GM19468 (cell line): ENCODE measurements around the gene PRXL2B.
"Not testable (repeated sequence)": the region's sequence is repeated elsewhere in the genome, so short reads cannot be mapped to it uniquely, and the experiment has no call there.

Experiments used
- ATAC-seq: cut with Tn5 transposase; IDR thresholded peaks from one replicate; pipeline ENCODE4 v1.9.1; 2021; ENCODE audit warnings: mild to moderate bottlenecking, moderate library complexity, moderate number of reproducible peaks; ENCODE audit not compliant: unreplicated experiment; ENCODE audit errors: extremely low read depth

The PRXL2B gene

DNA sequence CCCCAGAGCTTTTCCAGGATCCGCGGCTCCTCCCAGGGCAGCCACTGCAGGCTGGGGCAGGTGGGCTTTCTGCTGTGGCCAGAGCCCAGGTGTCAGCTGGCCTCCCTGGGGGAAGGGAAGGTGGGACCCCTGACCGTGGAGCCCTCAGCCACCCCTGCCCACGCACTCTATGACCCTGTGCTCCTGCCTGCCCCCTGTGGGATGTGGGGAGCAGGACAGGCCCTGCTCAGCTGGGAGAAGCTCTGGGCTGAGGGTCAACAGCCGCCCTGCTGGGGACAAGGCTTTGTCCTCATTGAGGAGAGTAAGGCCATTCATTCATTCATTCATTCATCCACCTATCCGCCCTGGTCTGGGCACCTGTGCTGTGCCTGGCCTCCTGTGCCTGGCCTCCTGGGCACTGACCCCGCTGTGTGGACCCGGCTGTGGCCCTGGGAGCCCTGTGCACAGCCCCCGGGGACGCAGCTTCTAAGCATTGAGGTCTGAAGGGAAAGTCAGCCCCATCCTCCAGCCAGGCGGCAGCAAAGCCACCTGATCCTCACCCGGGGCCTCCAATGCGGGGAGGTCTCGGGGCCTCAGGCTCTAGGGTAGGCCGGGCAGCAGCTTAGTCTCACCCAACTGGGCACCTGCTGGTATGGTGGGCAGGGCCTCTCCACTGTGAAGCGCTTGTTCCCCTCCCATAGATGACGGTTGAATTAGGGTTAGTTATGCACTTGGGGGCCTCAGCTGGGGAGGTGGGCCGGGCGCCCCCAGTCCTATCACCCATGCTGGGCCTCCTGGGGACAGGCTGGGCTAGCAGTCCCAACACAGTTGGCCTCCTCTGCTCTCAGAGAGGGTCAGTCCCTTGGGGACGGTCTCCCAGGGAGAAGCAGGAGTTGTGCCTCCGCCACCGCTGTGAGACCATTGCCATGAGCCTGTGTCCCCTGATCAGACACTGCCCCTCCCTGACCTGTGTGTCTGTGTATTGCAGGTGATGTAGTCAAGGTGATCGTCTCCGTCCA is 24.4 kb upstream of the PRXL2B start:
- ATAC-seq: no peak

DNA sequence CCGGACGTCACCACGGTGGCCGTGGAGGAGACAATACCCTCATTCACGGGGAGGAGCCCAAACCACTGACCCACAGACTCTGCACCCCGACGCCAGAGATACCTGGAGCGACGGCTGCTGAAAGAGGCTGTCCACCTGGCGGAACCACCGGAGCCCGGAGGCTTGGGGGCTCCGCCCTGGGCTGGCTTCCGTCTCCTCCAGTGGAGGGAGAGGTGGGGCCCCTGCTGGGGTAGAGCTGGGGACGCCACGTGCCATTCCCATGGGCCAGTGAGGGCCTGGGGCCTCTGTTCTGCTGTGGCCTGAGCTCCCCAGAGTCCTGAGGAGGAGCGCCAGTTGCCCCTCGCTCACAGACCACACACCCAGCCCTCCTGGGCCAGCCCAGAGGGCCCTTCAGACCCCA is 23.4 kb upstream of the PRXL2B start:
- no peak for ATAC-seq

- no peak for ATAC-seq
These were observed 22.4 kb upstream of the PRXL2B start for GRCh38 chr1:2564006-2564814.

DNA sequence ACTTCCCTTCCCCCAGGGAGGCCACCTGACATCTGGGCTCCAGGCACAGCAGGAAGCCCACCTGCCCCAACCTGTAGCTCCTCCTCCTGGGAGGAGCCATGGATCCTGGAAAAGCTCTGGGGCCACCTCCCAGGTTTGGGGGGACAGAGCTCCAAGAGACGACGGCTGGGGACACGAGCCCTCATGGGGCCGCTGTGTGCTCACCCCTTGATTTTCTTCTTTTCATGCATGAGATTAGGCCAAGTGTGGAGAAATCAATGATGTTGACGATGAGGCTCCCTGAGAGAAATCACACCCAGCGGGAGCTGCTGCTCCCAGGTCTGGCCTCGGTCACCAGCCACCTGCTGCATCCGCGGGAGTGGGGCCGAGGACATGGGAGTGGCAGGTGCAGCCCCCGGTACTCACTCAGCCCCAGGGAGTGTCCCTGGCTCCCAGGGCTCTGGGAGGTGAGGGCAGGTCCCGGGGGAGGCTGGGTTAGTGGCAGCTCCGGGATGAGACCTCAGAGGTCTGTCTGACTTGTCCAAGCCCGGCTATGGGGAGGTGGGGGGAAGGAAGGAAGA is 21.7 kb upstream of the PRXL2B start:
- no peak for ATAC-seq

DNA sequence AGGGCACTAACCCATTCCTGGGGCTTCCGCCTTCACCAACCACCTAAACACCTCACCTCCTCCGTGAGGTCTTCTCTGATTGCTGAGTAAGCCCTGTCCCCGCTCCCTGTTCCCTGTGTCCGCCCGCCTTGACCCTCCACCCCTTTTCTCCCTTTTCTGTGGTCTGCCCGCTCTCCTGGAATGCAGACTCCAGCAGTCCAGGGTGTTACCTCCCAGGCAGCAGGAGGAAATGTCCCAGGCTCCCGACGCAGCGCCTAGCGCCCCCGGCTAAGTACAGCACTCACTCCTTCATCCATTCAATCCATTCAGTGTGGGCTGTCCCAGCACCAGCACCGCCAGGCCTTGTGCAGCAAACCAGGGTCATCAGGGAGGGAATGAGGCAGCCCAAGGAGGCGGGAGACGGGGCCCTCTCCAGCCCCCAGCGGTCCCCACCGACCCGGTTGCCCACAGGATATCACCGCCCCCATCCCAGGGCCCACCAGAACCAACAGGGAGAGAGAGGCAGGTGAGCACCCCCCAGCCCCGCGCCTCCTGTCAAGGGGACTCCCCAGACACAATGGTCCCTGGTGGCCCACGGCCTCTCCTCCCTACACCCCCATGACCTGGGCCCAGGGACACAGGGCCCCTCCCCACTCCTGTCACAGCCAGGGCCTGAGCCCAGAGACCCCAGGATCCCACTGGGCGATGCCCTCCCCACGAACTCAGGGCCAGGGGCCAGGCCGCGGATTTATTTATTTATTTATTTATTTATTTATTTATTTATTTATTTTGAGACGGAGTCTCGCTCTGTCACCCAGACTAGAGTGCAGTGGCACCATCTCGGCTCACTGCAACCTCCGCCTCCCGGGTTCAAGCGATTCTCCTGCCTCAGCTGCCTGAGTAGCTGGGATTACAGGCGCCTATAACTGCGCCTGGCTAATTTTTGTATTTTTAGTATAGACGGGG is 20.2 kb upstream of the PRXL2B start:
- no peak for ATAC-seq

DNA sequence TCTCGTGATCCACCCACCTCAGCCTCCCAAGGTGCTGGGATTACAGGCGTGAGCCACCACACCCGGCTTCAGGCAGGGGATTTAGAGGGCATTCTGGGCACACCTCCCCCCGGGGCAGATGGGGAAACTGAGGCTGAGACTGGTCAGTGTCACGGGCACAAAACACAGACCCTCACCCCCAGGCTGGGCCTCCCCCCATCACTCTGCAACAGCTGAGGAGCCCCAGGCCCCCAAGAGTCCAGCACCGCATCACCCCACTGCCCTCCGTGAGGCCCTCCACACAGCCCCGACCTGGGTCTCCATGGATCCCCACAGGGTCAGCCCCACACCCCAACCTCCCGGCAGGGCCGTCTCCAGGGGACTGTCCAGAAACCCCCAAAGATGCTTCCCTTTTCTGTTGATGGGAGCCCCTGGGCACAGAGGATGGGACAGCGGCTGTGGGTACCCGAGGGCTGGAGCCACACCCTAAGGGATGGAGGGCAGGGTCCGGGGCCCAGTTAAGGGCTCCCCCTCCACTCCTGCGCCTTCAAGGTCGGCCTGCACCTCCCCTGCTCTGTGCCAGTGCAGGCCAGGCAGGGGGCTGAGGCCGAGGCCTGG is 19.4 kb upstream of the PRXL2B start:
- ATAC-seq: no peak

DNA sequence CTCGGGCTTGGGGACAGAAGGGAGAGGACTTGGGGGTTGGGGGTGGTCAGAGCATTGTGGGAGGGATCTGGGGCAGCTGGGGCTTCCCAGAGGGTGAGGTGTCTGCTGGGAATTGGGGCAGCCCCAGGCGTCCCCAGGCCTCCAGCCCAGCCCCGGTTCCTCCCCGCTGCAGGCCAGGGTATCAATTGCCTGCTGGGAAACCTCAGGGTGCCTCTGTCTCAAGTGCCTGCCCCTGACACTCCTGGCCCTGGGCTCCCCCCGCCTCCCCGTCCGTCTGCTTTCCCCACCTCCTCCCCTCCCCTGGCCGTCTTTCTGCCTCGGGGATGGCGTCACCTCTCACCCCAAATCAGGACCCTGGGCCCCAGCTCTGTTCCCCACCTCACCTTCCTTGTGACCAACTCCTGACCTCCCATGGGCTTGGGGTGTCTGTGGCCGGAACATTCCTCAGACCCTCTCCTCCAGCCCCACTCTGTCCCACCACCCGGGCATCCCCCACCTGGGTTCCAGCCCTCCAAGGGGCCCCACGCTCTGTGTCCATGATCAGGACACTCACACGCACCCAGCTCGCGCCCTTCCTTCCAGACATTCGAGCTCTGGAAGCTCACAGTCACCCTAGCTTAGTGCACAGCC is 18.3 kb upstream of the PRXL2B start:
- ATAC-seq: not testable (repeated sequence)

DNA sequence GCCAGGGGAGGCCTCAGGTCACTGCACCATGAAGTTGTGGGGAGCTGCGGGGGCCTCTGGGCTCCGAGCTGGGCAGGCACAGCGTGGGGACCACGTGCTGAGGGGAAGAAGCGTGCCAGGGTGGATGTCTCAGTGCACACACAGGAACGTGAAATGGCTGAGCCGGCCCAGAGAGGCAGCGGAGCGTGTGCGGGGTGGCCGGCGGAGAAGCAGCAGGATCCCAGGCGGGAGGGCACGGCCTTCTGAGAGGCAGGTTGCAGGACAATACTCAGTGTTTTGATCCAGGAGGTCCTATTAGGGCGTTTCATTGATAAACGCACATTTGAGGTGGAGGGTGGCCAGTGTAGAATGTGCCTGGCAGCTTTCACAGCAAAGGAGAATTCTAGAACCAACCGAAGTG is 17.5 kb upstream of the PRXL2B start:
- ATAC-seq: no peak

DNA sequence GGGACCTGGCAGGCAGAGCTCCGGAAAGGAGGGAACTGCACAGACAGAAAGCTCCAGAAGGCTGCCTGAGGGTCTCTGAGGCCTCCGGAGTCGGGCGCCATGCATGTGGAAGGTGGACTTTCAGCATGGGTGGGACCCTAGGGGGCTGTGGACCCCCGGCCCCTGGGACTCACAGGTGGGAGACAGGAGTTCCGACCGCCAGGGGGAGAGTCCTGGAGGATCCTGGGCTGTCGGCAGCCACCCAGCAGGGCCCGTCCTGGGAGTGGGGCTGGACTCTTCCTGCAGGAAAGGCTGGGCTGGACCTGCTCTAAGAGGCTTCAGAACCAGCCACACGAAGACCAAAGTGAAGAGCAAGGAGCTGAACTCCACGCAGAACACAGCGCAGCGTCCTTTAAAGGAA is 16.9 kb upstream of the PRXL2B start:
- ATAC-seq: not testable (repeated sequence)

- no peak for ATAC-seq
These were observed 16.2 kb upstream of the PRXL2B start for GRCh38 chr1:2570332-2570731.

- no peak for ATAC-seq
These were observed 15.2 kb upstream of the PRXL2B start for GRCh38 chr1:2571348-2571747.

GRCh38 chr1:2573250-2573920 is 13.2 kb upstream of the PRXL2B start:
- no peak for ATAC-seq

DNA sequence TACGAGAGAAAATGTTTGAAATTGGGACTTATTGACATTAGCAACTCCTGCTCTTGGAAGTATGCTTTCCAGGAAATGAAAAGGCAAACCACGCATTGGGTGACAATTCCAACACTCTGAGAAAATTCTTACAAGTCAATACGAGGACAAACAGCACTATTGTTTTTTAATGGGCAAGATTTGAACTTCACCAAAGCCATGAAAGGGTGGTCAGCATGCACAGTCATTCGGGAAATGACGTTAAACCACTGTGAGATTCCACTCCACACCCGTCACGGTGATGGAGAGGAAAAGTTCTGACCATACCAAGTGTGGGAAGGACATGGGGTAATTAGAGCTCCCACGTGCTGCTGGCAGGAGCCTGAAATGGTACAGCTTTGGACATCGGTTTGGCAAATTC is 12.2 kb upstream of the PRXL2B start:
- ATAC-seq: no peak

GRCh38 chr1:2575801-2576663 is 10.5 kb upstream of the PRXL2B start:
- no peak for ATAC-seq

- ATAC-seq: not testable (repeated sequence)
These were observed 9.0 kb upstream of the PRXL2B start for GRCh38 chr1:2577565-2578075.

- ATAC-seq: no peak
These were observed 7.8 kb upstream of the PRXL2B start for GRCh38 chr1:2578758-2579118.

DNA sequence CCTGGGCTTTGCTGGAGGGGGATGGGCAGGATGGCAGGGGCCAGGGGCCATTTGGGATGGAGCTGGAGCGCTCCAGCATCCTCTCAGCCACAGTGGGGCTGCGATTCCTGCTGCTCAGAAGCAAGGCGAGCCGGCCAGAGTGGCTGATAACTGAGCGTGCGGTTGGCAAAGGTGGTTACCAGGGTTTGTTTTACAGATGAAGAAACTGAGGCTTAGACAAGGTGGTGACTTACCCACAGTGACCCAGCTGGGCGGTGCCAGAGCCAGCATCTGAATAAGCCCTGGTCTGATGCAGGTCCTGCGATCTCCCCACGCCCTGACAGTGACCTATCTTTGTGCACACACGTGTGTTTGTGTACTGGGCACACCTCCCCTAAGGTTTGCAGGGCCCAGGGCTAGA is 5.9 kb upstream of the PRXL2B start:
- ATAC-seq: no peak
